T-cell (primary cell): ENCODE measurements around the gene ATXN2. TPM values are rescaled to one million over a fixed set of nuclear protein-coding genes. Genes with fewer than 3 reads are reported as not detected.
"Not testable (repeated sequence)": the region's sequence is repeated elsewhere in the genome, so short reads cannot be mapped to it uniquely, and the experiment has no call there.

Source experiments
- ATAC-seq, 4 experiments: fragments of 200-7000 bp in 3 of 4; fragments of 150-1000 bp in 1 of 4; cut with Tn5 transposase; replicated peaks in 1 of 4; 1 replicate in 3 of 4; 2 replicates in 1 of 4; pipeline ENCODE4 v1.10.0; 2021; ENCODE audit warnings: moderate library complexity in 3 of 4, mild to moderate bottlenecking in 2 of 4, moderate number of reproducible peaks in 1 of 4
- CTCF ChIA-PET, 2 donors: fragments of 300-600 bp; sonication (Branson Sonifier 250); formaldehyde crosslinking; loops; one replicate each; lab custom pipeline; 2022; ENCODE audit warnings: antibody characterized with exemption in 2 of 2; lab: Charles Lee
- POLR2A ChIA-PET, 2 donors: fragments of 300-600 bp; sonication (Branson Sonifier 250); formaldehyde crosslinking; loops; one replicate each; lab custom pipeline; 2022; ENCODE audit warnings: antibody characterized with exemption in 2 of 2; lab: Charles Lee
- DNase-seq, 35 experiments: peaks; one replicate each; pipeline versions ENCODE4 v3.0.0 to v3.0.0-alpha.2; 2013 to 2023
- H3K27ac ChIP-seq: one replicate; pipeline ENCODE4 v1.5.1; 2013; ENCODE audit warnings: low read length
- H3K27me3 ChIP-seq, 2 experiments: replicated peaks in 1 of 2; 1 replicate in 1 of 2; 2 replicates in 1 of 2; pipeline versions ENCODE4 v1.6.1 to v1.7.0; 2013; ENCODE audit warnings: low read length in 1 of 2, mixed read lengths in 1 of 2; ENCODE audit not compliant: control insufficient read depth in 2 of 2, insufficient read depth in 2 of 2; ENCODE audit errors: extremely low read depth in 1 of 2
- H3K36me3 ChIP-seq, 2 donors: 1 replicate in 1 of 2; 2 replicates in 1 of 2; pipeline versions ENCODE4 v1.6.1 to v1.7.0; 2013; ENCODE audit warnings: low read length in 1 of 2; ENCODE audit not compliant: control insufficient read depth in 2 of 2, insufficient read depth in 1 of 2; ENCODE audit errors: extremely low read depth in 1 of 2
- H3K4me1 ChIP-seq, 2 experiments: 1 replicate in 1 of 2; 2 replicates in 1 of 2; pipeline versions ENCODE4 v1.6.1 to v1.7.0; 2013; ENCODE audit warnings: low read length in 2 of 2, mixed read lengths in 1 of 2; ENCODE audit not compliant: insufficient read depth in 2 of 2, control insufficient read depth in 1 of 2; ENCODE audit errors: extremely low read depth in 1 of 2
- H3K4me3 ChIP-seq, 2 donors: 1 replicate in 1 of 2; 2 replicates in 1 of 2; pipeline versions ENCODE4 v1.5.1 to v1.7.0; 2013; ENCODE audit warnings: mild to moderate bottlenecking in 2 of 2, low read length in 1 of 2, moderate library complexity in 1 of 2; ENCODE audit not compliant: control insufficient read depth in 1 of 2; ENCODE audit errors: extremely low read depth in 1 of 2
- H3K9me3 ChIP-seq: 2 replicates; pipeline ENCODE4 v1.7.0; 2013
- H3K27ac Mint-ChIP-seq, 2 donors: one replicate each; pipeline ENCODE4 v1.8.0; 2020 to 2021; ENCODE audit warnings: mild to moderate bottlenecking in 2 of 2, mixed read lengths in 2 of 2
- H3K27me3 Mint-ChIP-seq, 2 donors: one replicate each; pipeline ENCODE4 v1.8.0; 2021 to 2022; ENCODE audit warnings: mixed read lengths in 2 of 2
- H3K36me3 Mint-ChIP-seq: one replicate; pipeline ENCODE4 v1.8.0; 2021; ENCODE audit warnings: mixed read lengths
- H3K4me1 Mint-ChIP-seq, 3 donors: one replicate each; pipeline ENCODE4 v1.8.0; 2020 to 2022; ENCODE audit warnings: mixed read lengths in 3 of 3, mild to moderate bottlenecking in 1 of 3
- H3K4me3 Mint-ChIP-seq, 3 donors: one replicate each; pipeline ENCODE4 v1.8.0; 2020 to 2022; ENCODE audit warnings: mild to moderate bottlenecking in 3 of 3, mixed read lengths in 3 of 3, moderate library complexity in 3 of 3
- H3K9me3 Mint-ChIP-seq, 3 donors: one replicate each; pipeline ENCODE4 v1.8.0; 2020 to 2022; ENCODE audit warnings: mixed read lengths in 3 of 3
- WGBS: methylation state at CpG from one replicate; pipeline ENCODE4 v1.1.5; 2013; ENCODE audit warnings: missing lambda C conversion rate; ENCODE audit not compliant: insufficient coverage; 5-methylcytosine and 5-hydroxymethylcytosine counted together
- total RNA-seq, 35 experiments: library from RNA in 6 of 35; stranded (reverse) in 6 of 35; fragments of 120-200 nt in 1 of 35; gene quantifications; one replicate each; pipeline versions ENCODE4 v1.2.1 to v1.2.4 and lab custom pipeline; 2013 to 2026

ATXN2 gene
- total RNA-seq, 5 donors from 2014 or later (not counting 1 experiment from before 2014, with no cell fraction given): 48.6 to 54.0 (median 50.3) TPM

GRCh38 chr12:111404362-111405148, 194.6 kb downstream of the ATXN2 start:
- Mint-ChIP-seq H3K4me3 (peak overlapping the region; percentile 81 to 85 (median 85)), H3K36me3 (no peaks in the 10 kb centered on the region), H3K4me1 (peaks cover 50 to 62% (median 57%) of the 10 kb centered on the region in 3 donors), H3K9me3 (no peaks in the 10 kb centered on the region), H3K27ac (peak overlapping the region; percentile 84 to 92), H3K27me3 (no peaks in the 10 kb centered on the region)
- POLR2A ChIA-PET: interaction anchor here (0.6 to 1.9 kb wide), 7 partner anchors 30 to 262 kb away, joined by 3 to 9 read pairs (median 3); no protein-coding TSS in a partner anchor
- Histone ChIP-seq H3K27me3 (no peaks in the 10 kb centered on the region), H3K36me3 (peaks cover 0 to 4% of the 10 kb centered on the region in 2 donors), H3K9me3 (no peaks in the 10 kb centered on the region), H3K4me3 (peak overlapping the region; percentile 26 to 65), H3K4me1 (peaks cover 26 to 60% of the 10 kb centered on the region in 2 experiments), H3K27ac (peak overlapping the region; percentile 70)
- ATAC-seq (no peak), DNase-seq (peak in 13 of 35 experiments; percentile 15 to 76 (median 30))
- CTCF ChIA-PET: interaction anchor here (0.7 to 7.5 kb wide), 12 partner anchors 9 to 122 kb away, joined by 3 to 91 read pairs (median 5); no protein-coding TSS in a partner anchor
- WGBS: 90% methylated on average over 6 of the region's 21 CpGs

- ATAC-seq, H3K9me3 Mint-ChIP-seq, DNase-seq, POLR2A ChIA-PET, H3K27me3 Mint-ChIP-seq, H3K27me3 ChIP-seq, H3K36me3 Mint-ChIP-seq, H3K4me3 ChIP-seq, H3K36me3 ChIP-seq, H3K27ac ChIP-seq, H3K9me3 ChIP-seq: not testable (repeated sequence)
- peaks cover 10 to 40% of the 10 kb centered on the region in 2 experiments for H3K4me1 ChIP-seq
- Mint-ChIP-seq H3K27ac (peak overlapping the region in 1 of 2 donors; percentile 92), H3K4me1 (peaks cover 29 to 45% (median 40%) of the 10 kb centered on the region in 3 donors), H3K4me3 (peak overlapping the region in 1 of 3 donors; percentile 85)
- WGBS: no CpG with 5 or more reads among the region's 9 CpGs
- CTCF ChIA-PET: interaction anchor here (0.6 to 10.6 kb wide), 4 partner anchors 16 to 49 kb away, joined by 6 to 138 read pairs (median 54); no protein-coding TSS in a partner anchor
Measured at GRCh38 chr12:111402490-111402824, 196.7 kb downstream of the ATXN2 start.

Other genes with a start within 250 kb of the ATXN2 start
- 1 to 10 TPM; 1.4 to 6.2 (median 5.4) TPM for gene PHETA1, start 230.2 kb downstream of the ATXN2 start, total RNA-seq
- 10 to 100 TPM; 24.6 to 38.8 (median 28.8) TPM for gene SH2B3, start 193.4 kb downstream of the ATXN2 start, total RNA-seq
- 10 to 100 TPM; 20.4 to 23.3 (median 20.6) TPM for gene BRAP, start 86.6 kb upstream of the ATXN2 start, total RNA-seq
- 10 to 100 TPM; 28.8 to 53.4 (median 47.9) TPM for gene ACAD10, start 86.7 kb upstream of the ATXN2 start, total RNA-seq
- 1 to 10 TPM; 1.3 to 3.5 (median 2.5) TPM for gene ALDH2, start 167.6 kb upstream of the ATXN2 start, total RNA-seq
- 10 to 100 TPM; 59.1 to 70.2 (median 65.3) TPM for gene MAPKAPK5, start 242.9 kb upstream of the ATXN2 start, total RNA-seq